ENCODE measurements around the gene NPR2.

The NPR2 gene

DNA sequence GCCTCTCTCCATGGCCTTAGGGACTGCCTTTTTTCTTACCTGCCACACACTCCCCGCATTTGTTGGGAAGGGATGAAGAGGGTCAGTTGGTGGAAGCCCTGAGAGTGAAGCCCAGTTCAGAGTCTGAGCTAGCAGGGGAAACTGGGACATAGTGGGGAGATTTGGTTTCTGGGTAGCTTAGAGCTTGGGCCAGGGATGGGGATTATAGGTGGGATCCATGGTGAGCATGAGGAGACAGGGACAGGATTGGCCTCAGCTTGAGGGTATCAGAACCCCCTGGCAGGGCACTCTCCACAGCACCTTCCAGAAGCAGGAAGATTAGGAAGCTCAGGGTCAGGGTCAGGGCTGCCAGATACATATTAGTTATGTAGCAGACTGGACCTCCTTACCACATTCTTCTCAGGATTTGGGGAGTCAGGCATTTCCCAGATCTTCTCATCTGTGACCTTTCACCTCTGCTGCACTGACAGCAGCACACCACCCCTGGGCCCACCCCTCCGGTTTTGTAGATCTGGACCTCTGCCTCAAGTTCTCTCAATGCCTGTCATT, 61.0 kb downstream of the NPR2 start:
- no peak overlapping the region for H3K4me3 ChIP-seq (replicated peaks in 1 of 2; ENCODE audit: low read depth in 2 of 2, low read length in 2 of 2)
- DNase-seq (ENCODE audit: low read depth in 2 of 2): no peak
- no peak for TF ChIP-seq CTCF (IDR thresholded peaks at IDR 0.05; ENCODE audit: low read depth, low read length)

DNA sequence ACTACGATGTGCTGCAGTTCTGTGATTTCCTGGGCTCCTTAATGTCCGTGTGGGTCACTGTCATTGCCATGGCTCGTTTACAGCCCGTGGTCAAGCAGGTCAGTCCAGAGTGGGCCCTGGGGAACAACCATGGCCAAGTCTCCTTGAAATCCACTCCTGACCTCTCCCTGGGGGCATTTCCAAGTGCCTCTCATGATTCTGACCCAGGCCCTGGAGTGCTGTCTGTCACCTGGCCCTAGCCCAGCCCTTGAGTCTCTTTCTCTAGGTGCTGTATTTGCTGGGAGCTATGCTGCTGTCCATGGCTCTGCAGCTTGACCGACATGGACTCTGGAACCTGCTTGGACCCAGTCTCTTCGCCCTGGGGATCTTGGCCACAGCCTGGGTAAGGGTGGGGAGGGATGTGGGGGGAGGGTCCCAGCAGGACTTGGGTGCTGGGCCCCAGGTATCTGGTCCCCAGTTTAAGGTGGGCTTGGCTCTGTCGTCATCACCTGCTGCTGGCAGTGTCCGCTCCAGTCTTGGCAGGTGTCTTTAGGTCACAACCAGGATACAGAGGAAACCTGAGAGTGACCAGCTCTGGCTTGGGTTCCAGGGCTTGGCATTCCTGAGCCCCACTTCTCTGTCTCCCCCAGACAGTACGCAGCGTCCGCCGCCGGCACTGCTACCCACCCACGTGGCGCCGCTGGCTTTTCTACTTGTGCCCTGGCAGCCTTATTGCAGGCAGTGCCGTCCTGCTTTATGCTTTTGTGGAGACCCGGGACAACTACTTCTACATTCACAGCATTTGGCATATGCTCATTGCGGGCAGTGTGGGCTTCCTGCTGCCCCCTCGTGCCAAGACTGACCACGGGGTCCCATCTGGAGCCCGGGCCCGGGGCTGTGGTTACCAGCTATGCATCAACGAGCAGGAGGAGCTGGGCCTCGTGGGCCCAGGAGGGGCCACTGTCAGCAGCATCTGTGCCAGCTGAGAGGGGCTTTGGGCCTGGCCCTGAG, 61.8 kb downstream of the NPR2 start:
- TF ChIP-seq CTCF (IDR thresholded peaks at IDR 0.05; ENCODE audit: low read depth, low read length): no peak
- no peak overlapping the region for H3K4me3 ChIP-seq (replicated peaks in 1 of 2; ENCODE audit: low read depth in 2 of 2, low read length in 2 of 2)
- no peak for DNase-seq (ENCODE audit: low read depth in 2 of 2)

- H3K4me3 ChIP-seq (replicated peaks in 1 of 2; ENCODE audit: low read depth in 2 of 2, low read length in 2 of 2): no peak overlapping the region
- no peak for TF ChIP-seq CTCF (IDR thresholded peaks at IDR 0.05; ENCODE audit: low read depth, low read length)
- DNase-seq (ENCODE audit: low read depth in 2 of 2): no peak
Observed at GRCh38 chr9:35854091-35854762, 62.8 kb downstream of the NPR2 start.

- no peak for TF ChIP-seq CTCF (IDR thresholded peaks at IDR 0.05; ENCODE audit: low read depth, low read length)
- no peak overlapping the region for H3K4me3 ChIP-seq (replicated peaks in 1 of 2; ENCODE audit: low read depth in 2 of 2, low read length in 2 of 2)
- DNase-seq (ENCODE audit: low read depth in 2 of 2): no peak
Observed at GRCh38 chr9:35856206-35856605, 64.8 kb downstream of the NPR2 start.

GRCh38 chr9:35856882-35857281, 65.5 kb downstream of the NPR2 start:
- H3K4me3 ChIP-seq (replicated peaks in 1 of 2; ENCODE audit: low read depth in 2 of 2, low read length in 2 of 2): no peak overlapping the region
- no peak for DNase-seq (ENCODE audit: low read depth in 2 of 2)
- no peak for TF ChIP-seq CTCF (IDR thresholded peaks at IDR 0.05; ENCODE audit: low read depth, low read length)

GRCh38 chr9:35858458-35858857, 67.1 kb downstream of the NPR2 start:
- no peak overlapping the region for H3K4me3 ChIP-seq (replicated peaks in 1 of 2; ENCODE audit: low read depth in 2 of 2, low read length in 2 of 2)
- DNase-seq (ENCODE audit: low read depth in 2 of 2): no peak
- TF ChIP-seq CTCF (IDR thresholded peaks at IDR 0.05; ENCODE audit: low read depth, low read length): no peak

Measured in cardiac fibroblast (primary cell).